ENCODE data around the gene HRK.

DNA sequence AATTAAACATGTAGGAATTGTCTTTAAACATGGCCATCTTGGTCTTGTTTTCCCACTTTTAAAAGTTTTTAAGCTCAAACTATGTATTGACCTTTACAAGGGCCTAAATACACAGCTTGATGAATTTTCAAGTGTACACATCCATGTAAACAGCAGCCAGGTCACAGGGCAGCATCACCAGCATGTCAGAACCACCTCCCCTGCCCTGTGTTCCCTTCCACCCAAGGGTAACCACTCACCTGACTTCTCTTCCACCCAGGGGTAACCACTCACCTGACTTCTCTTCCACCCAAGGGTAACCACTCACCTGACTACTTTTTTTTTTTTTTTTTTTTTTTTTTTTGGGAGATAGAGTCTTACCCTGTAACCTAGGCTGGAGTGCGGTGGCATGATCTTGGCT lies 34.1 kb upstream of the HRK start:
- TF ChIP-seq, protein P1, sequence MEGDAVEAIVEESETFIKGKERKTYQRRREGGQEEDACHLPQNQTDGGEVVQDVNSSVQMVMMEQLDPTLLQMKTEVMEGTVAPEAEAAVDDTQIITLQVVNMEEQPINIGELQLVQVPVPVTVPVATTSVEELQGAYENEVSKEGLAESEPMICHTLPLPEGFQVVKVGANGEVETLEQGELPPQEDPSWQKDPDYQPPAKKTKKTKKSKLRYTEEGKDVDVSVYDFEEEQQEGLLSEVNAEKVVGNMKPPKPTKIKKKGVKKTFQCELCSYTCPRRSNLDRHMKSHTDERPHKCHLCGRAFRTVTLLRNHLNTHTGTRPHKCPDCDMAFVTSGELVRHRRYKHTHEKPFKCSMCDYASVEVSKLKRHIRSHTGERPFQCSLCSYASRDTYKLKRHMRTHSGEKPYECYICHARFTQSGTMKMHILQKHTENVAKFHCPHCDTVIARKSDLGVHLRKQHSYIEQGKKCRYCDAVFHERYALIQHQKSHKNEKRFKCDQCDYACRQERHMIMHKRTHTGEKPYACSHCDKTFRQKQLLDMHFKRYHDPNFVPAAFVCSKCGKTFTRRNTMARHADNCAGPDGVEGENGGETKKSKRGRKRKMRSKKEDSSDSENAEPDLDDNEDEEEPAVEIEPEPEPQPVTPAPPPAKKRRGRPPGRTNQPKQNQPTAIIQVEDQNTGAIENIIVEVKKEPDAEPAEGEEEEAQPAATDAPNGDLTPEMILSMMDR (IDR thresholded peaks at IDR 0.05) = no peak
- no peak for TF ChIP-seq POLR2A (IDR thresholded peaks at IDR 0.05)

All from stomach (tissue), 4 donors.